Transverse colon (tissue), 4 donors: Measurements from ENCODE around the gene ERICH3. TPM values are rescaled to one million over a fixed set of nuclear protein-coding genes. Genes with fewer than 3 reads are reported as not detected.

ENCODE experiments used
- DNase-seq: peaks from one replicate; pipeline ENCODE4 v3.0.0-alpha.2; 2019
- H3K27ac ChIP-seq, 4 donors: fragments of 200-600 bp; sonication (generic); 2 replicates each; pipeline ENCODE4 v1.5.1; 2016 to 2018; ENCODE audit warnings: inconsistent platforms in 4 of 4
- H3K27me3 ChIP-seq: fragments of 200-600 bp; sonication (generic); 2 replicates; pipeline ENCODE4 v1.5.1; 2017; ENCODE audit warnings: inconsistent platforms
- H3K36me3 ChIP-seq, 4 donors: fragments of 200-600 bp; sonication (generic); 2 replicates each; pipeline ENCODE4 v1.5.1; 2017 to 2019; ENCODE audit warnings: inconsistent platforms in 4 of 4
- H3K4me1 ChIP-seq, 4 donors: fragments of 200-600 bp; sonication (generic); 2 replicates each; pipeline ENCODE4 v1.5.1; 2017 to 2020; ENCODE audit warnings: inconsistent platforms in 4 of 4
- H3K4me3 ChIP-seq, 4 donors: fragments of 200-600 bp; sonication (generic); 1 replicate in 1 of 4; 2 replicates in 3 of 4; pipeline versions ENCODE4 v1.5.1 to v1.6.1; 2017 to 2019; ENCODE audit warnings: inconsistent platforms in 4 of 4
- H3K9me3 ChIP-seq, 2 donors: fragments of 200-600 bp; sonication (generic); 2 replicates each; pipeline ENCODE4 v1.5.1; 2017 to 2019; ENCODE audit warnings: inconsistent platforms in 2 of 2
- CTCF ChIP-seq, 5 experiments: fragments of 200-600 bp in 3 of 5; fragments of 450-650 bp in 2 of 5; sonication (generic) in 3 of 5; IDR thresholded peaks; 1 replicate in 2 of 5; 2 replicates in 3 of 5; pipeline ENCODE4 v1.5.1; 2016 to 2017; ENCODE audit warnings: antibody characterized with exemption in 5 of 5, inconsistent platforms in 3 of 5, mild to moderate bottlenecking in 2 of 5, moderate library complexity in 1 of 5
- EP300 ChIP-seq: sonication (generic); formaldehyde crosslinking; IDR thresholded peaks from one replicate; pipeline ENCODE4 v1.6.1; 2017; ENCODE audit warnings: antibody characterized with exemption, low read depth
- POLR2A ChIP-seq: fragments of 450-650 bp; IDR thresholded peaks from one replicate; pipeline ENCODE4 v1.6.1; 2016; ENCODE audit warnings: antibody characterized with exemption, mild to moderate bottlenecking, moderate library complexity
- POLR2AphosphoS5 ChIP-seq, 3 donors: sonication (generic); formaldehyde crosslinking; IDR thresholded peaks; one replicate each; pipeline ENCODE4 v1.6.1; 2016; ENCODE audit warnings: antibody characterized with exemption in 3 of 3
- WGBS, 2 donors: methylation state at CpG; one replicate each; pipeline ENCODE4 v1.1.5; 2018; ENCODE audit warnings: low coverage in 1 of 2; 5-methylcytosine and 5-hydroxymethylcytosine counted together
- in situ Hi-C, 4 donors: fragments of 200-750 bp; cut with MboI; loops; one replicate each; pipeline versions ENCODE4 v1.15.0 to v1.15.1; 2017; ENCODE audit warnings: low sequenced_read_pairs in 3 of 4, low pct_ligation_motif_present in 1 of 4, low pct_unique_long_range_greater_than_20kb in 1 of 4
- intact Hi-C: fragments of 100-400 bp; cut with DNase I; formaldehyde crosslinking; loops from one replicate; pipeline ENCODE4 v1.15.1; 2023; ENCODE audit warnings: low total_unique reads
- total RNA-seq, 4 donors: library from RNA; depleted of rRNA; stranded (reverse); fragments of >200 nt; gene quantifications; one replicate each; pipeline ENCODE4 v1.1.0, GENCODE V29; 2016

ERICH3 gene
- total RNA-seq, 4 donors from 2014 or later: under 0.01 to 6.4 TPM; not detected in 2

DNA sequence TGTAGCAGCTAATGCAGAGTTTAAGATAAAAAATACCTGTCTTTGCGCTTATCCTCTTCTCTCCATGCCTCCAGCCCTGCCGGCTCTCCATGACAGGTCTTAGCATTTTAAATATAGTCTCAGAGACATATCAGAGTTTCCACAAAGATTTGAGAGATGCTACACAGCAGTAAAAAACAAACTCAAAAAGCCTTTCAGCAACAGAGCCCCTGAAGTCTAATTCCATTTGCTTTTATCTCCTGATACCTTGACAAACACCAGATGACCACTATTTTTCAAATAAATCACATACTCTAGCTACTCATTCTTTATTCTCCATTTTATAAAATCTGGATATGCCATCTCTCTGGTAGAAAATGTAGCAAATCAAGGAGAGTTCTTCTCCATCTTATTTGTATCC, 81.6 kb downstream of the ERICH3 start:
- Histone ChIP-seq H3K4me1 (no peaks in the 10 kb centered on the region), H3K36me3 (no peaks in the 10 kb centered on the region), H3K9me3 (no peaks in the 10 kb centered on the region), H3K27ac (no peak overlapping the region), H3K27me3 (no peaks in the 10 kb centered on the region), H3K4me3 (no peak overlapping the region)
- TF ChIP-seq EP300 (no peak), POLR2A (no peak), POLR2AphosphoS5 (IDR thresholded peaks at IDR 0.05) (no peak), CTCF (IDR thresholded peaks at IDR 0.05) (no peak)
- intact Hi-C loops (no loop called here), in situ Hi-C loops (no loop called here)
- 69 to 84% methylated on average over 2 of the region's 2 CpGs for WGBS, 2 donors
- DNase-seq: no peak

- Histone ChIP-seq H3K27me3 (no peaks in the 10 kb centered on the region), H3K27ac (no peak overlapping the region), H3K4me3 (no peak overlapping the region), H3K36me3 (no peaks in the 10 kb centered on the region), H3K4me1 (no peaks in the 10 kb centered on the region), H3K9me3 (no peaks in the 10 kb centered on the region)
- DNase-seq: no peak
- WGBS, 2 donors: 75 to 78% methylated on average over 4 to 5 of the region's 5 CpGs
- no peak for TF ChIP-seq EP300
- TF ChIP-seq CTCF (IDR thresholded peaks at IDR 0.05): no peak
- no peak for TF ChIP-seq POLR2A
- TF ChIP-seq POLR2AphosphoS5 (IDR thresholded peaks at IDR 0.05): no peak
- intact Hi-C loops: no loop called here
- in situ Hi-C loops: no loop called here
Measured at GRCh38 chr1:74590288-74590687, 83.3 kb downstream of the ERICH3 start.

DNA sequence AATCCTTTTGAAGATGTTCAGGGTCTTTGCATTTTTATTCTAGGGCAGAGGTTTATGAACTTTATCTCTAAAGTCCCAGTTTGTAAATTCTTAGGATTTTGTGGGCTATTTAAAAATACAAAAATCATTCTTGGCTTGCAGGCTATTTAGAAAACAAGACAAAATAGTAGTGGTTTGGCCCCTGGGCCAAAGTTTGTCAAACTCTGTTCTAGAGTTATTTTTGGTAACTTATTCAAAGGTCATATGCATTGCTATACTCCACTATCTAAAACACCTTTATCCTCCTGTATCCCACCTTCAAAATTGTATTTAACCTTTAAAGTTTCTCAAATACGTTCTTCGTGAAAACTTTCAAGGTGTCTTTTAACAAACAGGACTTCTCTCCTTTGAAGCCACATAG, 85.7 kb downstream of the ERICH3 start:
- intact Hi-C loops (no loop called here), in situ Hi-C loops (no loop called here)
- WGBS, 2 donors: 85 to 96% methylated on average over 2 of the region's 2 CpGs
- H3K4me3 ChIP-seq: no peak overlapping the region
- H3K4me1 ChIP-seq: no peaks in the 10 kb centered on the region
- no peak for TF ChIP-seq CTCF (IDR thresholded peaks at IDR 0.05)
- no peak for TF ChIP-seq POLR2A
- TF ChIP-seq POLR2AphosphoS5 (IDR thresholded peaks at IDR 0.05): no peak
- TF ChIP-seq EP300: no peak
- H3K9me3 ChIP-seq: no peaks in the 10 kb centered on the region
- H3K27me3 ChIP-seq: no peaks in the 10 kb centered on the region
- no peaks in the 10 kb centered on the region for H3K36me3 ChIP-seq
- no peak for DNase-seq
- H3K27ac ChIP-seq: no peak overlapping the region

- intact Hi-C loops (no loop called here), in situ Hi-C loops (no loop called here)
- H3K36me3 ChIP-seq: no peaks in the 10 kb centered on the region
- DNase-seq: no peak
- no peaks in the 10 kb centered on the region for H3K9me3 ChIP-seq
- H3K27ac ChIP-seq: no peak overlapping the region
- WGBS, 2 donors: 41 to 51% methylated on average over 4 of the region's 4 CpGs
- peak overlapping the region in 1 of 4 donors; percentile 18 for H3K4me3 ChIP-seq
- H3K27me3 ChIP-seq: no peaks in the 10 kb centered on the region
- TF ChIP-seq POLR2AphosphoS5 (IDR thresholded peaks at IDR 0.05) (no peak), EP300 (no peak)
- no peaks in the 10 kb centered on the region for H3K4me1 ChIP-seq
Measured at GRCh38 chr1:74586253-74586897, 87.2 kb downstream of the ERICH3 start.

- in situ Hi-C loops: no loop called here
- Histone ChIP-seq H3K9me3 (no peaks in the 10 kb centered on the region), H3K4me1 (no peaks in the 10 kb centered on the region), H3K27me3 (no peaks in the 10 kb centered on the region), H3K27ac (no peak overlapping the region), H3K36me3 (no peaks in the 10 kb centered on the region), H3K4me3 (no peak overlapping the region)
- DNase-seq: no peak
- 77 to 87% methylated on average over 2 of the region's 2 CpGs for WGBS, 2 donors
- TF ChIP-seq CTCF (IDR thresholded peaks at IDR 0.05) (no peak), EP300 (no peak), POLR2AphosphoS5 (IDR thresholded peaks at IDR 0.05) (no peak), POLR2A (no peak)
- intact Hi-C loops: no loop called here
Measured at GRCh38 chr1:74584185-74584584, 89.4 kb downstream of the ERICH3 start.
